ENCODE data around the gene NTM.

DNA sequence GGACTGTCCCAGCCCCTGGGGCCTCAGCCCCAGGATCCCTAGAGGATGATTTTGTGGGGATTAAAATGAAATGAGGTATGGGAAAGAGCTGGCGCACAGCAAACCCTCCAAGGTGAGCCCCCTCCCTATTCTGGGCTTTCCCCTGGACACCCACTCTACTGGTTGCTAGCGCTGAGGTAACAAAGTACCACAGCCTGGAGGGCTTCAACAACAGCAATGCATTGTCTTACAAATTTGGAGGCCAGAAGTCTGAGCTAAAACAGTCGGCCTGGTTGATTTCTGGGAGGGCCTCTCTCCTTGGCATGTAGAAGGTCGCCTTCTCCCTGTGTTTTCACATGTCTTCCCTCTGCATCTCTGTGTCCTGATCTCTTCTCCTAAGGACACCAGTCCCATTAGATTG lies 913.6 kb downstream of the NTM start:
- TF ChIP-seq, protein P1, sequence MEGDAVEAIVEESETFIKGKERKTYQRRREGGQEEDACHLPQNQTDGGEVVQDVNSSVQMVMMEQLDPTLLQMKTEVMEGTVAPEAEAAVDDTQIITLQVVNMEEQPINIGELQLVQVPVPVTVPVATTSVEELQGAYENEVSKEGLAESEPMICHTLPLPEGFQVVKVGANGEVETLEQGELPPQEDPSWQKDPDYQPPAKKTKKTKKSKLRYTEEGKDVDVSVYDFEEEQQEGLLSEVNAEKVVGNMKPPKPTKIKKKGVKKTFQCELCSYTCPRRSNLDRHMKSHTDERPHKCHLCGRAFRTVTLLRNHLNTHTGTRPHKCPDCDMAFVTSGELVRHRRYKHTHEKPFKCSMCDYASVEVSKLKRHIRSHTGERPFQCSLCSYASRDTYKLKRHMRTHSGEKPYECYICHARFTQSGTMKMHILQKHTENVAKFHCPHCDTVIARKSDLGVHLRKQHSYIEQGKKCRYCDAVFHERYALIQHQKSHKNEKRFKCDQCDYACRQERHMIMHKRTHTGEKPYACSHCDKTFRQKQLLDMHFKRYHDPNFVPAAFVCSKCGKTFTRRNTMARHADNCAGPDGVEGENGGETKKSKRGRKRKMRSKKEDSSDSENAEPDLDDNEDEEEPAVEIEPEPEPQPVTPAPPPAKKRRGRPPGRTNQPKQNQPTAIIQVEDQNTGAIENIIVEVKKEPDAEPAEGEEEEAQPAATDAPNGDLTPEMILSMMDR (IDR thresholded peaks at IDR 0.05): no peak
- no peak for TF ChIP-seq POLR2A (IDR thresholded peaks at IDR 0.05)

Data from uterus (tissue), 2 donors.